Bronchial epithelial cell (primary cell): ENCODE results near the gene KBTBD6. TPM values are rescaled to one million over a fixed set of nuclear protein-coding genes. Genes with fewer than 3 reads are reported as not detected.

Experiments used
- DNase-seq: peaks from one replicate; pipeline ENCODE4 v3.0.0-alpha.2; 2010; ENCODE audit warnings: low read depth
- FAIRE-seq: peaks from 2 replicates; lab custom pipeline; 2011; peaks lifted over from hg19 to GRCh38; lab: Jason Lieb, UNC
- H3K27me3 ChIP-seq: 2 replicates; pipeline ENCODE4 v1.5.1; 2011; ENCODE audit warnings: low read length; ENCODE audit not compliant: control insufficient read depth, insufficient read depth
- H3K36me3 ChIP-seq: 2 replicates; pipeline ENCODE4 v1.5.1; 2011; ENCODE audit warnings: low read length; ENCODE audit not compliant: control insufficient read depth, insufficient read depth
- H3K4me3 ChIP-seq: 2 replicates; pipeline ENCODE4 v1.5.1; 2011; ENCODE audit warnings: mild to moderate bottlenecking, low read depth, low read length, control low read depth
- total RNA-seq: library from RNA; depleted of rRNA; stranded (reverse); fragments of >200 nt; gene quantifications from 2 replicates; pipeline ENCODE4 v1.2.1, GENCODE V29; 2014
- TF ChIP-seq, protein P1 (sequence below): IDR thresholded peaks from 2 replicates; pipeline ENCODE4 v1.5.1; 2011; ENCODE audit warnings: mild to moderate bottlenecking, moderate library complexity, low read length, control low read depth, inconsistent platforms; ENCODE audit not compliant: insufficient read depth, severe bottlenecking

The KBTBD6 gene
- total RNA-seq, 1 donor from 2014 or later = 6.3 TPM

DNA sequence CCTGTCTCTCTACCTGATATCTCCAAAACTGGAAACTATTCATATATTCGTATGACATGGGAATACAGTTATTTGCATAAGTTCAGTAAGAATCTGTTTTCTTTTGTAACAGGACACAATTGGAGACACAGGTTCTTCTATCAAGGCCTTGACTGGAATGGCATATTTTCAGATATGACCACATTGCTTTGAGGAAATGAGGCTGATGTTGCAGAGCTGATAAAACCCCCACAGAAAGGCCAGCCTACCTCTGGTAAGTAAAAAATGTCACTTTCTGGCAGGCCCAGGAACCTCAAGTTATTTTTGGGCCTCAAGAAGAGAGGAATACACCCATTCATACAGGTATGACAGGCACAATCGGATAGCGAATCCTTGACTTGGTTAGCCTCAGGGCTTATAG lies 29.5 kb upstream of the KBTBD6 start:
- Histone ChIP-seq H3K27me3 (no peaks in the 10 kb centered on the region), H3K4me3 (no peak overlapping the region), H3K36me3 (no peaks in the 10 kb centered on the region)
- FAIRE-seq (no peak), DNase-seq (no peak)
- TF ChIP-seq, protein P1, sequence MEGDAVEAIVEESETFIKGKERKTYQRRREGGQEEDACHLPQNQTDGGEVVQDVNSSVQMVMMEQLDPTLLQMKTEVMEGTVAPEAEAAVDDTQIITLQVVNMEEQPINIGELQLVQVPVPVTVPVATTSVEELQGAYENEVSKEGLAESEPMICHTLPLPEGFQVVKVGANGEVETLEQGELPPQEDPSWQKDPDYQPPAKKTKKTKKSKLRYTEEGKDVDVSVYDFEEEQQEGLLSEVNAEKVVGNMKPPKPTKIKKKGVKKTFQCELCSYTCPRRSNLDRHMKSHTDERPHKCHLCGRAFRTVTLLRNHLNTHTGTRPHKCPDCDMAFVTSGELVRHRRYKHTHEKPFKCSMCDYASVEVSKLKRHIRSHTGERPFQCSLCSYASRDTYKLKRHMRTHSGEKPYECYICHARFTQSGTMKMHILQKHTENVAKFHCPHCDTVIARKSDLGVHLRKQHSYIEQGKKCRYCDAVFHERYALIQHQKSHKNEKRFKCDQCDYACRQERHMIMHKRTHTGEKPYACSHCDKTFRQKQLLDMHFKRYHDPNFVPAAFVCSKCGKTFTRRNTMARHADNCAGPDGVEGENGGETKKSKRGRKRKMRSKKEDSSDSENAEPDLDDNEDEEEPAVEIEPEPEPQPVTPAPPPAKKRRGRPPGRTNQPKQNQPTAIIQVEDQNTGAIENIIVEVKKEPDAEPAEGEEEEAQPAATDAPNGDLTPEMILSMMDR = no peak

DNA sequence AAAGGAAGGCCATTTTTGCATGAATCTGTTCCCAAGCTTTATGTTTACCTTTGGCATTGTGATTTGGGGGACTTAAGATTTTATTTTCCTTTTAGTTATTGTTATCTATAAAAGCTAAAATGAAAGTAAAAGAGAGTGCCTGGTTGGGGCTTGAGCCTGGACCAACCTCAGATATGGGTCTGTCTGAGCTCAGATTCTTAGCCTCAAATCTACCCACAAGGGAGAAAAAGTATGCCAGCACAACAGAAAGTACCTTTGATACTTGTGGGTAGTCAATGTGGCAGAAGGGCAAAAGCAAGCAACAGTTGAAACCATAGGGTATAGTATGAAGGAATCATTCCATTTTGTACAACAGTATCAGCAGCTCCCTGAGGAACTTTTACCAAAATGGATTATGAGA lies 26.6 kb upstream of the KBTBD6 start:
- Histone ChIP-seq H3K27me3 (no peaks in the 10 kb centered on the region), H3K36me3 (no peaks in the 10 kb centered on the region), H3K4me3 (no peak overlapping the region)
- FAIRE-seq = no peak
- no peak for DNase-seq
- TF ChIP-seq, protein P1 = no peak

DNA sequence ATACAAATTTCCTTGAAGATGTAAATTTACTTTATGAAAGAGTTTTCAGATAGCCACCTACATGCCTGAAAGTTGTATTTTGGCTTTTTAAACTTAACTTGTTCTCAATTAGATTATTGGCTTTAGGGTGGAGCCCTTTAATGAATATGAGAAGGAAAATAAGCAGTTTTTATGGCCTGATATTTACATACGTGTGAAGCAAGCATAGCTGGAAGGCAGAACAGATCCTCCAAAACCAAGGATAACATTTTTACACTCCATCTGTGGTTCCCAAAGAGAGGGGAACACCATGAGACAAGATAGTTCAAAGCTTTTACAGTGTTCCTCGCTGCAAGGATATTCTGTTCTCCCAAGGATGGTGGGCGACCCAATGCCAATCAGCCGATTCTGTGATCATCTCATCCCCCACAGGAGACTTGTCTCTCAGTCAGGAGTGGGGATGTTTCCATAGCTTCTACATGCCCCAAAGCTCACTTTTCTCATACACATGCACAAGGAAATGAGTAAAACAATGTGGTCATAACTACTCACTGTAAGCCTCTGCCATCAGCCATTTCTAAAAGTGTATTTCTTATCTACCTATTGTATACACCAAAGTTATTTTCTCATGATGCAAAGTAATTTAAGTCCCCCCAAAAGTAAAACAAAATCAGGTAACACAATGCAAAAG lies 24.6 kb upstream of the KBTBD6 start:
- Histone ChIP-seq H3K4me3 (no peak overlapping the region), H3K27me3 (no peaks in the 10 kb centered on the region), H3K36me3 (no peaks in the 10 kb centered on the region)
- TF ChIP-seq, protein P1 = no peak
- no peak for DNase-seq
- no peak for FAIRE-seq

DNA sequence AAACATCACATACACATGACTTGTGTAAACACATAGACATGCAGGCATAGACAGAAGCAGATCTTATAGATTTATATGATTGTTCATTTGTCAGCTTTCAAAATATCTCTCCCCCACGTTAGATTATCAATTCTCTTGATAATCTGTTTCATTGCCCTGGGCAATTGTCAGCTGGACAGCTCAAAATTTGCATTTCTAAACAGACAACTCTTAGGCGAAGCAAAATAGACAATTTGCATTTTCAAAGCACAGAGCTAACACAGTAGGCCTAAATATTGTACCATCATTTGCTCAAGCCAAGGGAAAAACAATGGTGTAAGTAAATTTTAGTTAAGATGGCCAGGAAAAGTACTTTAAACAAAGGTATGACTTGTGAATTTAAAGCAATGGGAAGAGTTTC lies 24.0 kb upstream of the KBTBD6 start:
- H3K27me3 ChIP-seq = no peaks in the 10 kb centered on the region
- H3K36me3 ChIP-seq = no peaks in the 10 kb centered on the region
- no peak overlapping the region for H3K4me3 ChIP-seq
- DNase-seq = no peak
- TF ChIP-seq, protein P1 = no peak
- no peak for FAIRE-seq

DNA sequence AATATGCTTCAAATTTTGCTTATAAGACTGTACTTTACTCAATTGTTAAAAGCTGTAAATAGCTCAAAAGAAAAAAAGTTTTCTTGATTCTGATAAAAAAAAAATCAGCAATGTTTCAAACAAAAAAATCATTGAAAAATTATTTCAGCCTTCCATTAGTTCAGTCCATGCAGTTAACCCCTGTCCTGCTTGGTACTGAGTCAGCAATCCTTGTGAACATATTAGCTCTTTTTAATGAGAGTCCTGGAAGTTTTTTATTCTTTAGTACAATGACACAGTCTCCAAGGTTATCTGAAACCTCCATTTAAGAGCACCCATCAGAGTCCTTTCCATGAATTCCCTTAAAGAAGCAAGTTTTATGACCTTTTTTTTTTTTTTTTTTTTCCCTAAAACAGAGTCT lies 21.4 kb upstream of the KBTBD6 start:
- DNase-seq (no peak), FAIRE-seq (no peak)
- no peaks in the 10 kb centered on the region for H3K27me3 ChIP-seq
- TF ChIP-seq, protein P1 = no peak
- H3K36me3 ChIP-seq = no peaks in the 10 kb centered on the region
- no peak overlapping the region for H3K4me3 ChIP-seq

DNA sequence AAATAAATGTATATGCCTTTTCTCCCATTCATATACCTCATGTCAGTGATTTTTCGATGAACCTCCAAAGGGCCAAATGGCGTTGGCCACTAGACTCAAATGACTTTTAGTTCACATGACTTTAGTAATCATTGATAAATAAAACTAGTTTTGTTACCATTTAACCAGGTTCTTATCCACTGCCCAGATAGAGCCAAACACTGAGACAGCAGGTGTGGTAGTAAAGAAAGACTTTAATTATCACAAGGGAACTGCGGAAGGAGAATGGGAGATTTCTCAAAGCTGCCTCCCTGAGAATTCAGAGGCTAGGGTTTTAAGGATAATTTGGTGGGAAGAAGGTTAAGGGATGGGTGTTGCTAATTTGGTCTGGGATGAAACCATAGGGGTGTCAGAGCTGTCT lies 19.4 kb upstream of the KBTBD6 start:
- no peak for DNase-seq

More for the DNA sequence above, 19.4 kb upstream of the KBTBD6 start:
- no peaks in the 10 kb centered on the region for H3K27me3 ChIP-seq
- no peaks in the 10 kb centered on the region for H3K36me3 ChIP-seq
- no peak for FAIRE-seq
- TF ChIP-seq, protein P1 = no peak
- H3K4me3 ChIP-seq = no peak overlapping the region
